Effector memory CD4-positive, alpha-beta T cell (primary cell): ENCODE measurements around the gene C9orf43.

Source experiments
- DNase-seq, 3 donors: peaks; one replicate each; pipeline ENCODE4 v3.0.0-alpha.2; 2020
- H3K27ac ChIP-seq: 2 replicates; pipeline ENCODE4 v1.7.0; 2013; ENCODE audit warnings: mild to moderate bottlenecking, low read length, moderate library complexity; ENCODE audit not compliant: insufficient read depth, poor library complexity, severe bottlenecking
- H3K27me3 ChIP-seq: replicated peaks from 2 replicates; pipeline ENCODE4 v1.7.0; 2013; ENCODE audit warnings: mild to moderate bottlenecking, low read length; ENCODE audit not compliant: insufficient read depth, control insufficient read depth, poor library complexity, severe bottlenecking
- H3K36me3 ChIP-seq: 2 replicates; pipeline ENCODE4 v1.7.0; 2013; ENCODE audit warnings: mild to moderate bottlenecking, low read length, moderate library complexity; ENCODE audit not compliant: control insufficient read depth, insufficient read depth
- H3K4me1 ChIP-seq: 2 replicates; pipeline ENCODE4 v1.7.0; 2013; ENCODE audit warnings: low read length, mild to moderate bottlenecking; ENCODE audit not compliant: control insufficient read depth, insufficient read depth, poor library complexity, severe bottlenecking
- H3K4me3 ChIP-seq: 2 replicates; pipeline ENCODE4 v1.7.0; 2013; ENCODE audit warnings: low read length, low read depth, mild to moderate bottlenecking; ENCODE audit not compliant: insufficient read depth, poor library complexity, severe bottlenecking
- H3K9me3 ChIP-seq: 2 replicates; pipeline ENCODE4 v1.7.0; 2013; ENCODE audit warnings: mild to moderate bottlenecking, low read length, moderate library complexity; ENCODE audit not compliant: control insufficient read depth

The C9orf43 gene

DNA sequence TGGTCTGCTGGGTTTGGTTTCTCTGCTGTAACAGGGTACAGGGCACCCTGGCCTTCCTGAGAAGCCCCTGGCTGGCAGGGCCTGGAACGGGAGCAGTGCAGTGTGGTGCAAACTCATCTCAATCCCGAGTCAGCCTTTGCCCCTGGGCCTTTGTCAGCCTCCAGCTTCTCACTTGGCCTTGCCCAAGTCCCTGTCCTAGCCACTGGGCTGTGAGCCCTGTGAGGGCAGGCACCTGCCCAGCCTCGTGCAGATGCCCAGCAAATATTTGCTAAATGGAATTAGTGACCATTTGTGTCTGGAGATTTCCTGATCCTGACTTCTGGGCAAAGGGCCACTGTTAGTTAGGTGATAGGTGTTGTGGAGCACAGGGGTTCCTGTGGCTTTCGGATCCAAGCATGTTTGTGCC lies 66.0 kb downstream of the C9orf43 start:
- Histone ChIP-seq H3K36me3 (no peaks in the 10 kb centered on the region), H3K27me3 (no peaks in the 10 kb centered on the region), H3K9me3 (no peaks in the 10 kb centered on the region), H3K4me1 (peaks cover 4% of the 10 kb centered on the region), H3K27ac (no peak overlapping the region), H3K4me3 (no peak overlapping the region)
- no peak for DNase-seq

- Histone ChIP-seq H3K36me3 (no peaks in the 10 kb centered on the region), H3K27me3 (no peaks in the 10 kb centered on the region), H3K9me3 (no peaks in the 10 kb centered on the region), H3K27ac (no peak overlapping the region), H3K4me3 (no peak overlapping the region), H3K4me1 (peaks cover 4% of the 10 kb centered on the region)
- no peak for DNase-seq
These were observed 66.5 kb downstream of the C9orf43 start for GRCh38 chr9:113477058-113477457.

GRCh38 chr9:113477661-113478060 lies 67.1 kb downstream of the C9orf43 start:
- DNase-seq: no peak
- peaks cover 4% of the 10 kb centered on the region for H3K4me1 ChIP-seq
- no peaks in the 10 kb centered on the region for H3K9me3 ChIP-seq
- no peak overlapping the region for H3K4me3 ChIP-seq
- H3K27ac ChIP-seq: no peak overlapping the region
- H3K27me3 ChIP-seq: no peaks in the 10 kb centered on the region
- no peaks in the 10 kb centered on the region for H3K36me3 ChIP-seq

GRCh38 chr9:113479174-113479621 lies 68.7 kb downstream of the C9orf43 start:
- DNase-seq: no peak
- no peaks in the 10 kb centered on the region for H3K36me3 ChIP-seq

More at GRCh38 chr9:113479174-113479621, 68.7 kb downstream of the C9orf43 start:
- peaks cover 4% of the 10 kb centered on the region for H3K4me1 ChIP-seq
- no peaks in the 10 kb centered on the region for H3K27me3 ChIP-seq
- H3K9me3 ChIP-seq: no peaks in the 10 kb centered on the region
- no peak overlapping the region for H3K27ac ChIP-seq
- H3K4me3 ChIP-seq: no peak overlapping the region
